NB4 (cell line): Measurements from ENCODE around the gene TMPRSS7.

Source experiments
- POLR2A ChIP-seq: IDR thresholded peaks from 2 replicates; pipeline ENCODE4 v1.6.1; 2011; ENCODE audit warnings: mild to moderate bottlenecking; ENCODE audit not compliant: insufficient read length; ENCODE audit errors: extremely low read depth
- TF ChIP-seq, protein P1 (sequence below): IDR thresholded peaks from one replicate; pipeline ENCODE4 v1.5.1; 2012; ENCODE audit warnings: low read depth, low read length
- TF ChIP-seq, protein P2 (sequence below): IDR thresholded peaks from 2 replicates; pipeline ENCODE4 v1.6.1; 2011; ENCODE audit warnings: low read depth, low read length

DNA sequence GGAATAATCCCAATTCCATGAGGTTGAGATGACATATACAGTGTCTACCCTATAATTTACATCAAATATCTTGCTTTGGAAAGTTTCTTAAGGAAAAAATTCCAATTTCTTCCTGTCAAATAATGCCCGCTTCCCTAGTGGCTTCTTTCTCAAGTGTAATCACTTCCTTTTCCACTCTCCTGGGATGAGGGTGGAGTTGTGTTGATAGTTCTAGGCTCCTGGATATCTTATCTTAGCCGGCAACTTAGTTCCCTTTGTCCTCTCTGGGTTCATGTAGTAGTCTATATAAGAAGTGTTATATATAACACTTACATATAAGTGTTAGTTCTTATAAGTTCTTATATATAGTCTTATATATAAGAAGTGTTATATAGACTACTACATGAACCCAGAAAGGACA is 24.9 kb upstream of the TMPRSS7 start:
- TF ChIP-seq, protein P1, sequence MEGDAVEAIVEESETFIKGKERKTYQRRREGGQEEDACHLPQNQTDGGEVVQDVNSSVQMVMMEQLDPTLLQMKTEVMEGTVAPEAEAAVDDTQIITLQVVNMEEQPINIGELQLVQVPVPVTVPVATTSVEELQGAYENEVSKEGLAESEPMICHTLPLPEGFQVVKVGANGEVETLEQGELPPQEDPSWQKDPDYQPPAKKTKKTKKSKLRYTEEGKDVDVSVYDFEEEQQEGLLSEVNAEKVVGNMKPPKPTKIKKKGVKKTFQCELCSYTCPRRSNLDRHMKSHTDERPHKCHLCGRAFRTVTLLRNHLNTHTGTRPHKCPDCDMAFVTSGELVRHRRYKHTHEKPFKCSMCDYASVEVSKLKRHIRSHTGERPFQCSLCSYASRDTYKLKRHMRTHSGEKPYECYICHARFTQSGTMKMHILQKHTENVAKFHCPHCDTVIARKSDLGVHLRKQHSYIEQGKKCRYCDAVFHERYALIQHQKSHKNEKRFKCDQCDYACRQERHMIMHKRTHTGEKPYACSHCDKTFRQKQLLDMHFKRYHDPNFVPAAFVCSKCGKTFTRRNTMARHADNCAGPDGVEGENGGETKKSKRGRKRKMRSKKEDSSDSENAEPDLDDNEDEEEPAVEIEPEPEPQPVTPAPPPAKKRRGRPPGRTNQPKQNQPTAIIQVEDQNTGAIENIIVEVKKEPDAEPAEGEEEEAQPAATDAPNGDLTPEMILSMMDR = no peak
- no peak for TF ChIP-seq POLR2A
- TF ChIP-seq, protein P2, sequence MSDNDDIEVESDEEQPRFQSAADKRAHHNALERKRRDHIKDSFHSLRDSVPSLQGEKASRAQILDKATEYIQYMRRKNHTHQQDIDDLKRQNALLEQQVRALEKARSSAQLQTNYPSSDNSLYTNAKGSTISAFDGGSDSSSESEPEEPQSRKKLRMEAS = no peak
